HEK293 (cell line): Measurements from ENCODE around the gene LRRC52.

Experiments used
- CTCF ChIP-seq: fragments of 450-650 bp; formaldehyde crosslinking; IDR thresholded peaks from 2 replicates; pipeline ENCODE4 v1.5.1; 2016; ENCODE audit warnings: missing biosample characterization, missing genetic modification characterization
- ZBTB49 ChIP-seq: fragments of 450-650 bp; formaldehyde crosslinking; IDR thresholded peaks from 2 replicates; pipeline ENCODE4 v1.5.1; 2016; ENCODE audit warnings: missing biosample characterization, missing genetic modification characterization, low read depth
- ZNF121 ChIP-seq: fragments of 450-650 bp; formaldehyde crosslinking; IDR thresholded peaks from 2 replicates; pipeline ENCODE4 v1.5.1; 2016; ENCODE audit warnings: missing biosample characterization, missing genetic modification characterization
- ZNF132 ChIP-seq: fragments of 450-650 bp; formaldehyde crosslinking; IDR thresholded peaks from 2 replicates; pipeline ENCODE4 v1.5.1; 2017; ENCODE audit warnings: missing biosample characterization, missing genetic modification characterization, borderline replicate concordance
- ZNF184 ChIP-seq: fragments of 450-650 bp; IDR thresholded peaks from 2 replicates; pipeline ENCODE4 v1.5.1; 2018; ENCODE audit warnings: missing biosample characterization, mild to moderate bottlenecking, missing genetic modification characterization
- ZNF24 ChIP-seq: fragments of 450-650 bp; formaldehyde crosslinking; IDR thresholded peaks from 2 replicates; pipeline ENCODE4 v1.5.1; 2016; ENCODE audit warnings: missing biosample characterization, missing genetic modification characterization

DNA sequence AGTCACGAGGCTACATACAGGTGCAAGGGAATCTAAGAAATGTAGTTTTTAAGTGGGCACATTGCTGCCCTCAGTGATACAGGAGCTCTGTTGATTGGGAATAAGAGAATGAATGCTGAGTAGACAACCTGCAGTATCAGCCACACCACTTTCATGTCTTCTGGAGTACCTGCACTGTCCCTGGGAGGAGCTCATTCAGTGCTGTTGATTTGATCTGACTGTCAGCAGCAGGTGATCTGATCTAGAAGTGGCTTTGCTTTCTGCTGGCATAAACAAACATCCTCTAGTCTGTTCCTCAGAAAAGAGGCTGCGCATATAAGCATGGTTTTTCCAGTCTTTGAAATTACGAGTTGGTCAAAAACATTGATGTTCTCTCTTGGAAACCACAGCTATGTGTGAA, 35.5 kb upstream of the LRRC52 start:
- no peak for TF ChIP-seq ZBTB49 (tag by site-specific recombination)
- TF ChIP-seq CTCF = no peak
- TF ChIP-seq ZNF121 (tag by site-specific recombination) = no peak
- TF ChIP-seq ZNF184 (tag by site-specific recombination) = no peak
- TF ChIP-seq ZNF24 (tag by site-specific recombination) = no peak
- TF ChIP-seq ZNF132 (tag by site-specific recombination) = no peak
